DMS 273 (cell line): ENCODE results near the gene AGAP9.
"Not testable (repeated sequence)": the region's sequence is repeated elsewhere in the genome, so short reads cannot be mapped to it uniquely, and the experiment has no call there.

Experiments used
- DNase-seq: peaks from one replicate; lab custom pipeline; 2025; ENCODE audit not compliant: unreplicated experiment; lab: John Stamatoyannopoulos, UW

Gene AGAP9

GRCh38 chr10:47523475-47523874 is at the start of gene AGAP9:
Gene AGAP9, minus strand, starts transcription at chr10:47523638. Its CDS starts 112 bp downstream, at chr10:47523526.
- DNase-seq = not testable (repeated sequence)

- not testable (repeated sequence) for DNase-seq
Measured at GRCh38 chr10:47571138-47571912, 47.9 kb upstream of the AGAP9 start.

- not testable (repeated sequence) for DNase-seq
Measured at GRCh38 chr10:47566757-47567156, 43.3 kb upstream of the AGAP9 start.

- DNase-seq = not testable (repeated sequence)
Measured at GRCh38 chr10:47566108-47566699, 42.8 kb upstream of the AGAP9 start.

- not testable (repeated sequence) for DNase-seq
Measured at GRCh38 chr10:47565517-47565920, 42.1 kb upstream of the AGAP9 start.

GRCh38 chr10:47564953-47565352 is 41.5 kb upstream of the AGAP9 start:
- not testable (repeated sequence) for DNase-seq

- DNase-seq = not testable (repeated sequence)
Measured at GRCh38 chr10:47564318-47564717, 40.9 kb upstream of the AGAP9 start.

- not testable (repeated sequence) for DNase-seq
Measured at GRCh38 chr10:47560452-47560851, 37.0 kb upstream of the AGAP9 start.

- not testable (repeated sequence) for DNase-seq
Measured at GRCh38 chr10:47559718-47560308, 36.4 kb upstream of the AGAP9 start.

GRCh38 chr10:47558109-47558508 is 34.7 kb upstream of the AGAP9 start:
- not testable (repeated sequence) for DNase-seq

GRCh38 chr10:47557616-47558015 is 34.2 kb upstream of the AGAP9 start:
- DNase-seq = not testable (repeated sequence)

- not testable (repeated sequence) for DNase-seq
Measured at GRCh38 chr10:47555334-47555733, 31.9 kb upstream of the AGAP9 start.

GRCh38 chr10:47554552-47554951 is 31.1 kb upstream of the AGAP9 start:
- DNase-seq = not testable (repeated sequence)

- not testable (repeated sequence) for DNase-seq
Measured at GRCh38 chr10:47553860-47554247, 30.4 kb upstream of the AGAP9 start.

- peak; percentile 90 for DNase-seq
Measured at GRCh38 chr10:47553214-47553859, 29.9 kb upstream of the AGAP9 start.

- DNase-seq = peak; percentile 57
Measured at GRCh38 chr10:47552719-47553118, 29.3 kb upstream of the AGAP9 start.

GRCh38 chr10:47547286-47547685 is 23.8 kb upstream of the AGAP9 start:
- DNase-seq = not testable (repeated sequence)

- not testable (repeated sequence) for DNase-seq
Measured at GRCh38 chr10:47536430-47536829, 13.0 kb upstream of the AGAP9 start.

- DNase-seq = not testable (repeated sequence)
Measured at GRCh38 chr10:47502313-47502712, 21.1 kb downstream of the AGAP9 start.

GRCh38 chr10:47494226-47494625 is 29.2 kb downstream of the AGAP9 start:
- DNase-seq = not testable (repeated sequence)

GRCh38 chr10:47491600-47491999 is 31.8 kb downstream of the AGAP9 start, which contains the start of gene FAM25G:
Gene FAM25G, minus strand, starts transcription at chr10:47491700. Its CDS starts 26 bp downstream, at chr10:47491674.
- DNase-seq = not testable (repeated sequence)
